GM19467 (cell line): ENCODE data around the gene DFFB.
"Not testable (repeated sequence)": the region's sequence is repeated elsewhere in the genome, so short reads cannot be mapped to it uniquely, and the experiment has no call there.

Experiments
- ATAC-seq: cut with Tn5 transposase; IDR thresholded peaks from one replicate; pipeline ENCODE4 v1.9.1; 2021; ENCODE audit warnings: mild to moderate bottlenecking, moderate library complexity; ENCODE audit not compliant: unreplicated experiment

Gene DFFB, protein sequence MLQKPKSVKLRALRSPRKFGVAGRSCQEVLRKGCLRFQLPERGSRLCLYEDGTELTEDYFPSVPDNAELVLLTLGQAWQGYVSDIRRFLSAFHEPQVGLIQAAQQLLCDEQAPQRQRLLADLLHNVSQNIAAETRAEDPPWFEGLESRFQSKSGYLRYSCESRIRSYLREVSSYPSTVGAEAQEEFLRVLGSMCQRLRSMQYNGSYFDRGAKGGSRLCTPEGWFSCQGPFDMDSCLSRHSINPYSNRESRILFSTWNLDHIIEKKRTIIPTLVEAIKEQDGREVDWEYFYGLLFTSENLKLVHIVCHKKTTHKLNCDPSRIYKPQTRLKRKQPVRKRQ

DNA sequence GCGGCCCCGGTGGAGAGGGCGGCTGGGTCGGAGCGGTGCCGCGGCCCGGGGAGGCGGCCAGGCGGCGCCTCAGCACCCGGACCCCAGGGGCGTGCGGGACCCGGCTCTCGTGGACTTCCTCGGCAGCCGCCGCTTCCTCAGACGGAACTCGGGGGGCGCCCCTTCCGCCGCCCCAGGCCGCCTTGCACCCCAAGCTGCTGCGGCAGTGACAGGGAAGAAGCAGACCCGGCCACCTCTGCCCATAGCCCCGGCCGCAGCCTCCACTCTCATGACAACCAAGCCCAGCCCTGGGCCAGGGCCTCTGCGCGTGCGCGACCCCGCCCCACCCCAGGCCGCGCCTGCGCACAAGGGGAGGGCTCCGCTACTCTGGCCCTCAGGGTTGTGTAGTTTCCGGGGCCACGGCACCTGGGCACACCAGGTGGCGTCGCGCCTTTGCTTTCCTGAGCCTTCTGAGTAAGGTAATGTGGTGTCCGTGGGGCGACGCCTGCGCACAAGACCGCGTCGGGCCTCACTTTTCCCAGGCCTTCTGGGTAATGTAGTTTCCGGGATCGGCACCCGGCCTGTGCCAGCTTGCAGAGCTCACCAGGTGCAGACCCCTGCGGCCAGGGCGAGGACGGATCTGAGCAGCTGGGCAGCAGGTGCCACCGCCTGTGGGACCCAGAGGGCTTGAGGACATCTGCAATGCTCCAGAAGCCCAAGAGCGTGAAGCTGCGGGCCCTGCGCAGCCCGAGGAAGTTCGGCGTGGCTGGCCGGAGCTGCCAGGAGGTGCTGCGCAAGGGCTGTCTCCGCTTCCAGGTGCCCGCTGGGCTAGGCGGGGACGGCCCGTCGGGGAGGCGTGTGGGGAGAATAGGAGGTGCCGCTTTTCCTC is at the start of gene DFFB, which contains the start of gene CEP104:
Gene DFFB, plus strand, starts transcription at position 554 of the 868 bp plus-strand sequence. Its CDS starts 128 bp downstream, at position 682.
Gene CEP104, minus strand, starts transcription at position 289 of the 868 bp plus-strand sequence. CDS start 4,804 bp downstream, outside the sequence.
- ATAC-seq: peak; percentile 96

DNA sequence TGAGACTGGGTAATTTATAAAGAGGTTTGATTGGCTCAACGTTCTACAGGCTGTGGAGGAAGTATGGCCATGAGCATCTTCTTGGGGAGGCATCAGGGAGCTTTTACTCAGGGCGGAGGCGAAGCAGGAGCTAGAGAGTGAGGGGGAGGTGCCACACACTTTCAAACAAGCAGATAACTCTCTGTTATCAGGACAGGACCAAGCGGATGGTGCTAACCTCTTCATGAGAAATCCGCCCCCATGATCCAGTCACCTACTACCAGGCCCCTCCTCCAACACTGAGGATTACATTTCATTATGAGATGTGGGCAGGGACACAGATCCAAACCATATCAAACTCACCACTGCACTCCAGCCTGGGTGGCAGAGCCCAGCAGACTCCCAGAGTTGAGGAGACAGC is 49.5 kb upstream of the DFFB start:
- ATAC-seq: no peak

DNA sequence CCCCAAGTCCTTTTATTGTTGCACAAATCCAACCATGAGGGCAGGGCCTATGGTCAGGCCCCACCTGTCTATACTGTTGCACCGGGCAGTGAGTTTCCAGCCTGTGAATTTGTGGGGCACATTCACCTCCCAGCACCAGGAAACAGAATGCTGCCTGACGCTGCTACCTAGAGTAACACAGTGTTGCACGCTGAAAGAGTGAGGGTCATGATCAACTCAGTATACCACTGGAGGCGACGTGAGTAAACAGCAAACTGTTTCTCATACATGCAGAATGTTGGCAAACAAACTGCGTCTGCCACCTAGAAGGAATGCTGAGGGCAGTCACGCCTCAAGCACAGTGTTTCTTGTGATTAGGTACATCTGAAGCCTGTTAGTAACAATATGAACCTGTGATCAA is 47.6 kb upstream of the DFFB start:
- ATAC-seq: no peak

DNA sequence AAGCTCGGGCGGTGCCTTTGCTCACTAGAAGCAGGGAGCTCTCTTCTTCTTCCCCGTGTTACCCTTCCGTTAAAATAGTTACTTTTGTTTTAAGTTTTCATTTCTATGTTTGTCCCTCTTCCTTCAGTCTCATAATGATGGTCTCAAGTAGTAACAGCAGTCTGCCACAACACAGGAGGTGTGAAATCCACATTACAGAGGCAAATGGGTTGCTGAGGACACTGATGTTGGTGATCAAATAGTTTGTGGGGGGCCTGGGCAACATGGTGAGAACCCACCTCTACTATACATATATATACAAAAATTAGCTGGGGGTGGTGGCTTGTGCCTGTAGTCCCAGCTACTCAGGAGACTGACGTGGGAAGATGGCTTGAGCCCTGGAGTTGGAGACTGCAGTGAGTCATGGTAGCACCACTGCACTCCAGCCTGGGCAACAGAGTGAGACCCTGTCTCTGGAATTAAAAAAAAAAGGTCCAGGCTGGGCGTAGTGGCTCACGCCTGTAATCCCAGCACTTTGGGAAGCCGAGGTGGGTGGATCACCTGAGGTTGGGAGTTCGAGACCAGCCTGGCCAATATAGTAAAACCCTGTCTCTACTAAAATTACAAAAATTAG is 47.0 kb upstream of the DFFB start:
- not testable (repeated sequence) for ATAC-seq

DNA sequence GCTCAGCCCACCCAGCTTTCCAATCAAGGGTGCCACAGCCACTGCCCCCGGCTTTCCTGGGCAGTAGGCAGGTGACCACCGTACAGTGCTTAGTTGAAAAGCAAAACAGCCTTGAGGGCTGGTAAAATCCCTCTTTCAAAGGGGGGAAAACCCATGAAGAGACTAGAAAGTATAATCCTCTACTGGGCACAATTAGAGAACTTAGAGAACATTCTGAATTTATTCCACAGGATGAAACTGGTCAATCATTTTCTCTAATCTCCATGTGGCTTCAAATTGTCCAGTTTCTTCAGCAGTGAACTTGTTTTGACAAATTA is 45.7 kb upstream of the DFFB start:
- no peak for ATAC-seq

DNA sequence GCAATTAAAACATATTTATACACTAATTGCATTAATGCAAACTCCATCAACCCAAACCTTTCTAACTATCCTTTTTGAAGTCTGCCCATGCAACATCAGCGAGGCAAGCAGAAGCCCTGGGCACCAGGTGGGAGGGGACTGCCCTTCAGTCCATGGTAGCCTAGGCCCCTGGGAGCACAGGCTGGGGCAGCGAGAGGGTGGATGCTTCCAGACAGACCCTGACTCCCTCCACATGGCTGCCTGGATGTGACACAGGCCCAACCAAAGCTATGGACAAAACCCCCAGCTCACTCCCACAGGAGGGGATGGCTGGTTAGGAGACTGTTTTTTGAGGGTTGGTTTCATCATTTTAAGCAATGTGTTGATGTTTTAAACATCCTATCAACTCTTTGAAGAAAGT is 43.2 kb upstream of the DFFB start:
- no peak for ATAC-seq

DNA sequence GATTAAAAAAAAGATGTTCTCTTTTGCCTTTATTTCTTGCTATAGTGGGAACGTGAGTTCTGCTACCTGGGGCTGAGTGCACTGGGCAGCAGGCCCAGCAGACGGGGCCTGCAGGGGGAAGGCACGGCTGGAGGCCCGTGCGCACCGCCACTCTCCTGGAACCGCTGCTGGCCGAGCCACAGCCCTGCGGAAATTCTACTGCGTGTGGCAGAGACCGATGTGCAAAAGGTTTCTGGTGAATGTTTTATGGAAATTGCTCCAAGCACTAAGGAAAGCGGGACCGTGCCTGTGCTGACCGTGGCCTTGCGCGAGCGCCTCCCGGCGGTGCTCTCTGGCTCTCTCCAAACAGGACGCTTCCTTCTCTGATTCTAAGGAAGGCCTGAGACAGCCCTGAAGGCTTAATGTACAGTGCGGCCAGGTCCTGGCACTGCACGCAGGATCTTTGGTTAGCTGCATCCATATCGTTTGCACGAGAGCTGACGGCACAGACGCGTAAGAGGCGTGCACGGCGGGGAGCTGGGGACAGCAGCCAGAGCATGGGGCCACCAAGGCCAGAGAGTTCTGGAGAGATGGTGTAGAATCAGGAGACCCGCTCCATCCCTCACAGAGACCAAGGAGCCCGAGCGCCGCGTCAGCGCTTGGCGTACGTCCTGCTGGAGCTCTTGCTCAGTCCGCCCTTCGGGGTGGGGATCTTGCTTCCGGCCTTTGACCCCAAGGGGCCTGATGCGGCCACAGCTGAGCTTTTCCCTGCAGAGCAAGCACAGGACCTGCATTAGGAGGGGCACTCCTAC is 42.3 kb upstream of the DFFB start:
- no peak for ATAC-seq

DNA sequence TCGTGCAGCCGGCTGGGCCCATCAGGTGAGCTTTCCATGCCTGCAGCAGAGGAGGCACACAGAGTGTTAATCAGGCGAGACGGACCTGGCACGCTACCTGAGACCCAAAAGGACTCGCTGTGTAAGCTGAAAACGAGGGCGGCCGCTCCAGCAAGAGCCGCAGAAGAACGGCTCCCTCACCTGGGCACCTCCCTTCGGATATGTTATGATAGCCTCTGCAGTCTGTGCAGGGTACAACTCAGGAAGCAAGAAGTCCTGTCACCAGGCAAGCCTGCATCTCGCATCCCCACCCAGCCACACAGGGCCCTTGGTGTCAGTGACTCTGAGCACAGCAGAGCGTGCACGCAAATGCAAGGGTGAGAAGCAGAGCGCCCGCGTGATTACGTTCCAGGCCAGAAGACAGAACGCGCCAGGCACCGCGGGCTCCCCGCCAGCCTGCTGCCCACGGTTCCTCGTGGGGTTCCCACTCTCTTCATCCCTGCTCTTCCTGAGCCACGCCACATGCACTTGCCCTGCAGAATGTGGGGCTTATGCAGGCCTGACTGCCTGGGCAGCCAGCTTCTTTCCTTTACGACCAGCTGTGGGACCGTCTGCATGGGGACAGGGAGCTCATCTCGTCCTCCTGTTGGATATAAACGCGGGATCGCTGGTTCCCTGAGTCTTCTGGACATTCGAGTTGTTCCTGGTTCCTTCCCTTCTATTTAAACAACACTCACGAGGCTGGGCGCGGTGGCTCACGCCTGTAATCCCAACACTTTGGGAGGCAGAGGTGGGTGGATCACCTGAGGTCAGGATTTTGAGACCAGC is 40.7 kb upstream of the DFFB start:
- no peak for ATAC-seq

DNA sequence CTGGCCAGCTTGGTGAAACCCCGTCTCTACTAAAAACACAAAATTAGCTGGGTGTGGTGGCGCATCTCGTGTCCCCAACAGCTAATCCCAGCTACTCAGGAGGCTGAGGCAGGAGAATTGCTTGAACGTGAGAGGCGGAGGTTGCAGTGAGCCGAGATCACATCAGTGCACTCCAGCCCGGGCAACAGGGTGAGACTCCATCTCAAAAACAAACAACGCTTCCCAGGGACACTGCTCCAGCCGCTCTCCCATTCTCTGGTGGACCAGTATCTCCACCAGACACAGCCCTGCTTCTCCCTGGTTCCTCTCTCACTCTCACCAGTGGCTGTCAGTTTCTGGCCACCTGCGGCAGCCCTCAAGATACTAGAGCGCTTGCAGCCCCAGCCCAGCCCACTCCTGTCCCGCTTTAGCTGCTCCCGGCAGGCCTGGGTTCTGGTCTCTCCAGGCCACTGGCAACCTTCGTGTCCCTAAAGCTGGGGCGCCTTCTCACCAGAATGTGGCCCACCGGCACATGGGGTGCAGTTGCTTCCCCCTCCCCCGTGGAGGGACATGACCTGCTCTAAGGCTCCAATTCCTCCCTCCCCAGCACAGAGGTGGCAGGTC is 40.0 kb upstream of the DFFB start:
- no peak for ATAC-seq

DNA sequence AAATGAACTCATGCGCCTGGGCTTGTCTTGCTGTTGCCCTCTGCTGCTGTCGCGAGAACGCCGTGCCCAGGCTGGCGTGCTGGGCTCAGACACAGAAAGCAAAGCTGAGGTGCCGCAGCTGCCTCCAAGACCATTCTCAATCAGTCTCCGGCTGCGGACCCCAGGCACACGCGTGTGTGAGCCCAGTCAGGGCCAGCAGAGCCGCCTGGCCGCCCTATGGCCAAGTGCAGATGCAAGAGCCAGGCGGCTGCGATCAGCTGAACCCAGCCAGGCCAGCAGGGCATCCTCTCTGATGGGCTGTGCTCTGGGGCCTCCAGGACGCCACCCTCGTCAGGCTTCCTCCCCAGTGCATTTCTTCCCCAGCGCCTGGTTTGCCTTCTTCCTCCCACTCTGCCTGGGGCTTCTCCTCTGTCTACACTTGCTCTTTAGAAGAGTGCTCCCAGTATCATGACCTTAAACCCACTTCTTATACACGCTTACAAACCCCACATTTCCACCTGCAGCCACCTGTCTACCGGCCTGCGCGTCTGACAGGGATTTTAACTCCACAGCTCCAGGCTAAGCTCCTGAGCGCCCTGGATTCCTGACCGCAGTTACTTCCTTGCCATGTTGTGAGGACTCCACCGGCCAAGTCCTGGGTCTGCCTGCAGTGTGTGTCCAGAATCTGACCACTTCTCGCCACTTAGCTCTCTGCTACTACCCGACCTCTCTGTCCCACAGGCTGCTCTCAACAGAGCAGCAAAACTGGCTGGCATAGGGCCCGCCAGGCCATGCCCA is 39.3 kb upstream of the DFFB start:
- no peak for ATAC-seq

DNA sequence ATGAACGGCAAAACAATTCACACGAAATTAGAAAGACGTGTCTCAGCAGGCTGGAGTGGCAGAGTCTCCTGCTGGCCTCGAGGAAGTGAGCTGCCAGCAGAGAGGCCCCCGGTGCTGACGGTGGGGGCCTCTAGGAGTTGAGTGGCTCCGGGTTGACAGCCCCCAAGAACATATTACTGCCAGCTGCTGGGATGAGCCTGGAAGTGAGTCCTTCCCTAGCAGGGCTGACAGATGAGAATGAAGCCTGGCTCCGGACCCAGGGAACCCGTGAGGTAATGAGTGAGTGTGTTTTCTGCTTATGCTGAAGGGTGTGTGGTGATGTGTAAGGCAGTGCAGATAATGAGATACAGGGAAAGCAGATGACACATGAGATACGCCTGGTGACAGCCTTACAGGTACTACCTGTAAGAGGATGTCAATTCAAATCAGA is 37.5 kb upstream of the DFFB start:
- no peak for ATAC-seq

DNA sequence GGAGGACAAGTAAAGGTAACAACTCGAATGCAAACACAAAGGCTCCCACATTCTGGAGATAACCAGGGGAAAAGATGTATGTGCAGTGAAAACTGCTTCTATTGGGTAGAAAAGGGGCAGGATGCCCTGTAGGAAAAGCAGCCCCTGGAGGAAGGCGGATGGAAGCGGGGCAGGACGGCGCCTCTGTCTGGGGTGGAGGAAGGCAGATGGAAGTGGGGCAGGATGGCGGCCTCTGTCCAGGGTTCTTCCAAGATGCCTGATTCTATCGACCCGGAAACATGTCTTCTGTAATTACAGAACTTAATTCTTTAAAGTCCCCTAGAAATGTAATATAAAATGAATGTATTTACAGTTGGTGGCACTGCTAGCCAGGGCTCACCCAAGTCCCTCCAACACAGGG is 37.0 kb upstream of the DFFB start:
- ATAC-seq: no peak

DNA sequence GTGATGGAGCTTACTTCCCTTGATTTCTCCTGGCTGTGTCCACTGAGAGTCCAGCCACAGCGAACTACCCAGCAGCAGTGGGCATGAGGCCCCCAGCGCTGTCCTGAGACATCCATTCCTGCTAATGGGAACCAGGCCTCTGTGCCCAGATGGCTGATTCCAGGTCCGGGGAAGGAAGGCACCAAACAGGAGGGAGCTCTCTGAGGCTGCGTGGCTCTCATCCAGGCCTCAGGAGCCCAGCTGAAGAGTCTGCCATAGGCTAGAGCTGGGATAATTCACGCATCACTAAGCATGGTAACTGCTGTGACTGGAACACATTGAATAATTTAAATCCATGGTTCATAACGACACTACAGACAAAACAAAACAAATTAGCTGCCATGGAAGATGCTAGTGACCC is 36.3 kb upstream of the DFFB start:
- no peak for ATAC-seq

DNA sequence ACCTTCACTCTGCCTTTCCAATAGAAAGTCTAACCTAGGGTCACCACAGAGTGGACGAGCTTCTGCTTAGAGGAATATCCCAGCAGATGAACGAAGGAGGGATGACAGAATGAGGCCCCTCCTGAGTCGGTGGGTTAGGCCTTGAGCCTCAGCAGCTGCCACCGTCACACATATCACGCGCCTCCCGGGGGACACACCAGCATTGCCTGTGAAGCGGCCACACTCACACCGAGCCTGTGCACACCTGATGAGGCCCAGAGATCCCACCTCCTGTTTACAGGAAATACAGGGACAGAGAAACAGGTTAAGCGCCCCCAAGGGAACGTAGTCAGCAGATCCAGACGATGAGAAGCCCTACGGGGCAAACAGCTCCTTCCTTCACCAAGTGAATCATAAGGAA is 35.8 kb upstream of the DFFB start:
- no peak for ATAC-seq

DNA sequence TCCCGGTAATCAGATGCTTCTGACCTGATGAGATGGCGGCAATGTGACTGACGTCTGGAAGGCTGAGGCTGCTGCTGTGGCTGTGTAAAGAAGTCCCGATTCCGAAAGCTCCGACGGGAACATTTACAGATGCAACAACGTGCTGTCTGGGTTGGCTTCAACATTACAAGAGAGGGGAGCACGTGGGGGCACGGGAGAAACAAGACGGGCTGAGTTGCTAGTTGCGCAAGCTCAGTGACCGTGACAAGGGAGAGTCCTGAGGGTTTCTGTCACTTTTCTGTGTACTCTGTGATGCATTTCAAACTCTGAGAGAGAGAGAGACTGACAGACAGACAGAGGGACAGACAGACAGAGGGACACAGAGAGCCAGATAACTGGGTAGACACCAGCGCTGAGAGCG is 35.4 kb upstream of the DFFB start:
- ATAC-seq: no peak

DNA sequence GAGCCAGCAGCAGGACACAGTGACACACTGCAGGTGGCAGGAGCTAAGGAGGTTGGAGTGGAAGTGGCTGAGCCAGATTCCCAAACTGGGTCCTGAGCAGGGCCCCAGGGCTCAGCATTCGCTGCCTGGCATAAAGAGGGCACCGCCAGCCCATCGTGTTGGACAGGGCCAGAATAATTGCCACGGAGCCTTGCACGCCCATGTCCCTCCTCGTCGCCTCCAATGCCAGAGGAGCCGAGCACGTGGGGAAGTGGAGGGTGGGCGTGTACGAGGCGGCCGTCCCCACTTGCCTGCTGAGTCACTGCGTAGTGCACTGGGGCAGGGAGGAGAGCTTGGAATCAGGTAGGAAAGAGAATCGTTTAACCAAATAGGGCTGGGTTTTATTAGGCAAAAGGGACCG is 34.9 kb upstream of the DFFB start:
- ATAC-seq: no peak

DNA sequence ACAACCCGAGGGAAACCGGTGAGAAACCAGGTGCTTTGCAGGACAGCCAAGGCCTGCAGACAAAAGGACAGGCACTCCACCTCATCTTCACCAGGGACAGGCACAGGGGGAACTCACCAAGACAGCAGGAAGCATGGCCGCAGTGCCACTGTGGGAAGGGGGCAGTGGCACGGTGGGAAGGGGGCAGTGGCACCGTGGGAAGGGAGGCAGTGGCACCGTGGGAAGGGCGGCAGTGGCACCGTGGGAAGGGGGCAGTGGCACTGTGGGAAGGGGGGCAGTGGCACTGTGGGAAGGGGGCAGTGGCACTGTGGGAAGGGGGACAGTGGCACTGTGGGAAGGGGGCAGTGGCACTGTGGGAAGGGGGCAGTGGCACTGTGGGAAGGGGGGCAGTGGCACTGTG is 32.6 kb upstream of the DFFB start:
- no peak for ATAC-seq

DNA sequence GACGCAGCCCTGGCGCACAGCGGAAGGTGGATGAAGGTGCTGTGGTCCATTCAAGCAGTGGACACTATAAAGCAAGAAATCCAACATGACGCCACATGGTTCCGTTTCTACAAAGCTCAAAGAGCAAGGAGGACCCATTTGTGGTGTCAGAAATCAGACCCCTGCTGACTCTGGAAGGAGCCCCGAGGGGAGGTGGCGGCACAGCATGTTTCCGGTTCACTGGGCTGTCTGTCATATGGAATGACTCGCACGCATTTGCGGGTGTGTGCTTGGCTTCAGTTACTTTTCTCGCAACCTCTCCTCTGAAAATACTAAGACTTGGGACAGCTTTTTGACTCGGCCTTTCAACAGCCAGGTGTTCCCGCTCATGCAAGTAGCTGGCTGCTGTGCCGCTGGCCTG is 31.9 kb upstream of the DFFB start:
- no peak for ATAC-seq

DNA sequence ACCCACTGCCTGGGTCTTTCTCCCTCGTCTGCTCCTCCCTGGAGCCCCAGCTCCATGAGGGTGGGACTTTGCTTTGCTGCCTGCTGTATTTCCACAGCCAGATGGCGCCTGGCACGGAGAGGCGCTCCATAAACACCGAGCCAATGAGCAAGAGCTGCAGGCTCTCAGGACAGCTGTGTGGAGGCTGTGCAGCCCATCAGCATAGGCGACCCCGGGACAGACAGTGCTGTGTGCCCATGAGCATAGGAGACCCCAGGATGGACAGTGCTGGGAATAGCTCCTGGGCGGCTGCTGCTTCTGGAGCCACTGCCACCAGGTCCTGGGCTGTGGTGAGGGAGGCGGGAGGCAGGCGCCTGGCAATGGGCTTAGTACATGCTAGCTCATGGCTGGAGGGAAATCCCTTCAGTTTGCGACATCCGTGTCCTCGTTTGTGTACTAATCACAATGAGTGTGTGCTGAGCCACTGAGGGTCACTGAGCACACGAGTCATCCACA is 29.4 kb upstream of the DFFB start:
- no peak for ATAC-seq
